Activated T-cell treated with anti-CD3 and anti-CD28 coated beads, Interleukin-2, amount 50 U/mL, for 72 hours (primary cell): ENCODE results near the gene APBA1. TPM values are rescaled to one million over a fixed set of nuclear protein-coding genes. Genes with fewer than 3 reads are reported as not detected.

Source experiments
- ATAC-seq, 2 donors: fragments of 150-1000 bp; cut with Tn5 transposase; replicated peaks in 1 of 2; 2 replicates each; pipeline ENCODE4 v1.10.0; 2021; ENCODE audit warnings: moderate library complexity in 2 of 2, mild to moderate bottlenecking in 1 of 2
- DNase-seq, 2 donors: peaks; one replicate each; pipeline ENCODE4 v3.0.0; 2021 to 2022; ENCODE audit warnings: mixed read lengths in 1 of 2
- H3K27ac Mint-ChIP-seq: one replicate; pipeline ENCODE4 v1.8.0; 2022; ENCODE audit warnings: mild to moderate bottlenecking, moderate library complexity, mixed read lengths
- H3K27me3 Mint-ChIP-seq: one replicate; pipeline ENCODE4 v1.8.0; 2022; ENCODE audit warnings: low read depth, mixed read lengths
- H3K36me3 Mint-ChIP-seq, 2 donors: one replicate each; pipeline ENCODE4 v1.8.0; 2022; ENCODE audit warnings: mixed read lengths in 2 of 2, mild to moderate bottlenecking in 1 of 2; ENCODE audit not compliant: insufficient read depth in 2 of 2
- H3K4me1 Mint-ChIP-seq: one replicate; pipeline ENCODE4 v1.8.0; 2022; ENCODE audit warnings: low read depth, mixed read lengths
- H3K4me3 Mint-ChIP-seq, 2 donors: one replicate each; pipeline ENCODE4 v1.8.0; 2022; ENCODE audit warnings: mild to moderate bottlenecking in 2 of 2, mixed read lengths in 2 of 2, moderate library complexity in 2 of 2
- H3K9me3 Mint-ChIP-seq, 2 donors: one replicate each; pipeline ENCODE4 v1.8.0; 2022; ENCODE audit warnings: mixed read lengths in 2 of 2
- total RNA-seq, 2 donors: library from RNA; stranded (reverse); gene quantifications; one replicate each; pipeline ENCODE4 v1.2.3, GENCODE V29; 2022

APBA1 gene
- total RNA-seq, 2 donors from 2014 or later = 0.74 to 1.2 TPM

DNA sequence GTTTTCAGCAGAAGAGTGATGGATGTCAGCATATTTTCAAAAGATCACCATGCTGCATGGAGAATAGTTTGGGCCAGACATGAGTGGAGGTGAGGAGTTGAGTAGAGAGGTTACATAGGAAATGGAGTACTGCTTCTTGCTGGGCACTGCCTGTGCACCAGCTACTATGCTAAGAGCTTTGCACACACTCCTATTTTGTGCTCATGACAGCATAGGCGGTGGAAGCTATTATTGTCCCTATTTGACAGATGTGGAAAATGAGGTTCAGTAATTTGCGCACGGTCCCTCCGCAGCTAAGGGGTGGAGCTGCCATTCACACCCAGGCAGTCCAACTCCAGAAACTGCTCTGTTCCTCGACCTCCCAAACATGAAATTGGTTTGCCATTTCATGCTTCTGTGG is 279.3 kb downstream of the APBA1 start:
- no peak for ATAC-seq
- no peak overlapping the region for H3K4me3 Mint-ChIP-seq
- no peaks in the 10 kb centered on the region for H3K4me1 Mint-ChIP-seq
- DNase-seq = no peak
- H3K9me3 Mint-ChIP-seq = no peaks in the 10 kb centered on the region
- peaks cover 7% of the 10 kb centered on the region for H3K27me3 Mint-ChIP-seq
- no peak overlapping the region for H3K27ac Mint-ChIP-seq
- H3K36me3 Mint-ChIP-seq = no peaks in the 10 kb centered on the region

DNA sequence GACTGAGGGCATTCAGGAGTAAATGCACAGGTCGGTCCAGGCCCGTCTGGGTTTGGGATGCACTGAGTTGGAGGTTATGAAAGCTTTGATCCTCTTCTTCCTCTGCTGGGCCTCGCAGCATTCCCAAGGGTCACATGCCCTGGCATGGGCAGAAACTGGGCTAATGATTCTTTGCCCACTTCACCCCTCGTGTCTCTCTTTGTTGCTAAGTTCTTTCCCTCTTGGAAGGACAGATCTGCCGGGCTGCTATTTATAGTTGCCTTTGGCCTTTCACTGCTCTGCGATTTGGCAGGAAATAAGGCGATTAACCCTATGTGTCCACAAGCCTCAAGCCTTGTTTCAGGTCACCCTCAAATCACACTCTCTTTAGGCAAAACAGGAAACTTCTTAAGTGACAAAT is 280.2 kb downstream of the APBA1 start:
- no peaks in the 10 kb centered on the region for H3K36me3 Mint-ChIP-seq
- H3K4me1 Mint-ChIP-seq = no peaks in the 10 kb centered on the region
- no peak for DNase-seq
- H3K27me3 Mint-ChIP-seq = peaks cover 12% of the 10 kb centered on the region
- no peaks in the 10 kb centered on the region for H3K9me3 Mint-ChIP-seq
- no peak overlapping the region for H3K4me3 Mint-ChIP-seq
- no peak overlapping the region for H3K27ac Mint-ChIP-seq
- no peak for ATAC-seq

DNA sequence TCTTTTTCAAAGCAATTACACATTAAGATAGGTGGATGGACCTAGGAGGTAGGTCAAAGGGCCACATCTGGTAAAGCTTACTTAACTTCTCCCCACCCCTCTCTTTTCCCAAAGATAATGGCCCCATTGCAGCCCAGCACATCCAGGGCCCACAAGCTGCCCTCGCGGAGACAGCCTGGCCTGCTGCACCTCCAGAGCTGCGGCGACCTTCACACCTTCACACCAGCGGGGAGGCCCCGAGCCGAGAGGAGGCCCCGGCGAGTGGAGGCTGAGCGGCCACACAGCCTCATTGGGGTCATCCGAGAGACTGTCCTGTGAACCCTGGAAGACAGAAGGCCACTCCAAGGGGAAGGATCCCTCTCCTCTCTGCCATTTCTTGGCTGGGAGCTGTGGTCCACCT is 280.7 kb downstream of the APBA1 start:
- no peak for ATAC-seq
- DNase-seq = no peak
- Mint-ChIP-seq H3K4me3 (no peak overlapping the region), H3K27ac (no peak overlapping the region), H3K9me3 (no peaks in the 10 kb centered on the region), H3K36me3 (no peaks in the 10 kb centered on the region), H3K27me3 (peaks cover 17% of the 10 kb centered on the region), H3K4me1 (no peaks in the 10 kb centered on the region)

- ATAC-seq (no peak), DNase-seq (no peak)
- H3K4me1 Mint-ChIP-seq = no peaks in the 10 kb centered on the region
- no peaks in the 10 kb centered on the region for H3K36me3 Mint-ChIP-seq
- no peak overlapping the region for H3K4me3 Mint-ChIP-seq
- no peak overlapping the region for H3K27ac Mint-ChIP-seq
- peaks cover 28% of the 10 kb centered on the region for H3K27me3 Mint-ChIP-seq
- no peaks in the 10 kb centered on the region for H3K9me3 Mint-ChIP-seq
These were observed 282.7 kb downstream of the APBA1 start for GRCh38 chr9:69389437-69389995.

DNA sequence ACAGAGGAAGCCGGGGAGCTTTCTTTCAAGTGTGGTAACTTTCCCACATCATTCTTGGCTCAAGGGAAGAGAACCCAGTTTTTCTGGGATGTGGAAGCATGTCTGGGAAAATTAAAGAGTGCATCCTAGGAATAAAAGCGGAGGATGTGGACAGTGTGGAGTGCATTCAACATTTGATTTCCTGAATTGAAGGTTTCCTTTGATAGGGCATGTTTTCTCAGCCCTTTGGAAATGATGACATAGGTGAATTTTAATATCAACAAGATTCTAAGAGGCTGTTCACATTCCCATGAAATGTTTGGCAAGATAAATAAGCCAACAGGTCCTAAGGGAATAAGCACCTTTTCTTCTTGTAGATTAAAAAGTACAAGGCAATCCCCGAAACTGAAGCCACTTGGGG is 283.6 kb downstream of the APBA1 start:
- Mint-ChIP-seq H3K36me3 (no peaks in the 10 kb centered on the region), H3K27ac (no peak overlapping the region), H3K4me1 (no peaks in the 10 kb centered on the region), H3K9me3 (no peaks in the 10 kb centered on the region), H3K4me3 (no peak overlapping the region), H3K27me3 (peaks cover 35% of the 10 kb centered on the region)
- DNase-seq = no peak
- no peak for ATAC-seq

DNA sequence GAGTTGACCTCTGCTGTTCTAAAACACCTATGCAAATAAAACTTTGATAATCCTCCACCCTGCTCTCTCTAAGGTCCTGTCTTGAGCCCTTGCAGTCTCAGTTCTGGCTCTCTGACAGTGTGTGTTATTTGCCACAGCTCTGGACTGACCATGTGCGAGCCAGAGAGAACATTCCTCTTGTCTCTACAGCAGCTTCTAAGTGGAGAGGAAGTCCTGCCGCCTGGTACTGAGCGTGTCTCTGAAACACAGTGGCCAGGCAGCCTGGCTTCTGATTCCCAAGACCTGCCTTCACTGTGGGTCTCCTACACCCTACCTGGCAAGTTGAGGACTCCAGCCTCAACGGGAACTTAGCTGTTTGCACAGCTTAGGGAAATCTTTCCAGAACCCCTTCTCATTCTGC is 285.5 kb downstream of the APBA1 start:
- H3K27me3 Mint-ChIP-seq = peaks cover 41% of the 10 kb centered on the region

DNA sequence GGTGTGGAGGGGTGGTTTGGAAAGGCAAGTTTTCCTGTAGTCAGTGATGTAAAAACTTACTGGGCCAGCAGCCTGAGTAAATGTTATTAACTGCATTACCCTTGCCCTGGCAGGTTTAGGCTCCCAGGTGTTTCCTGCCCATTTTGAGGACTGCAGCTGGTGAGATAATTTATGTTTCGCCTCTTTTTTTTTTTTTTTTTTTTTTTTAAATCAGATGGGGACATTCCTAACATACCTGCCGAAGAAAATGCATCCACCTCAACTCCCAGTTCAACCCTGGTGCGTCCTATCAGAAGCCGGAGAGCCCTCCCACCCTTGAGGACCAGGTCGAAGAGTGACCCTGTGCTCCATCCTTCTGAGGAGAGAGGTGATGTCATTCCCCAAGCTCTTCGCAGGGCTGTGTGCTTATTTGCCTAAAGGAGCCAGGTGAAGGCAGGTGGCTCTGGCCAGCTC is 286.6 kb downstream of the APBA1 start:
- Mint-ChIP-seq H3K27me3 (peaks cover 41% of the 10 kb centered on the region), H3K4me1 (no peaks in the 10 kb centered on the region), H3K27ac (no peak overlapping the region), H3K36me3 (no peaks in the 10 kb centered on the region), H3K9me3 (no peaks in the 10 kb centered on the region), H3K4me3 (no peak overlapping the region)
- ATAC-seq (no peak), DNase-seq (no peak)

More for the DNA sequence above, 285.5 kb downstream of the APBA1 start:
- Mint-ChIP-seq H3K4me1 (no peaks in the 10 kb centered on the region), H3K9me3 (no peaks in the 10 kb centered on the region), H3K4me3 (no peak overlapping the region), H3K36me3 (no peaks in the 10 kb centered on the region), H3K27ac (no peak overlapping the region)
- ATAC-seq = no peak
- no peak for DNase-seq

DNA sequence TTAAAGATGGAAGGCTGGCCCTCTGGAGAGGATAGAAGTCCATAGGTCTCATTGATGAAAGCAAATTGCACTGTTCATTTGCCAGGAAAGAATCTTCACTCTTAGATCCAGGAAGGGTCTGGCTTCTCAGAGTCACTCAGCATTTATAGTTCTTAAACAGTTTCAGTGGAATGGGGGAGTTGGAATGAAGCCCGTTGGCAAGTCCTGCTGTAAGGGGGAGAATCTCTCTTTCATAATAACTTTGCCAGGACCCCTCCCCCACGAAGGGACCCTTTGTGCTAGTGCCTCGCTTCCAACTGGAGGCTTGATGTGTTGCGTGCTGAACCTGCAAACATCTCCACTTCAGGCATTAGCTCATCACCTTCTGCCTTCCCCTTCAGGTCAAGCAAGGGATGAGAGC is 290.0 kb downstream of the APBA1 start:
- DNase-seq (no peak), ATAC-seq (no peak)
- H3K4me1 Mint-ChIP-seq = no peaks in the 10 kb centered on the region
- peaks cover 38% of the 10 kb centered on the region for H3K27me3 Mint-ChIP-seq
- H3K27ac Mint-ChIP-seq = no peak overlapping the region
- H3K4me3 Mint-ChIP-seq = no peak overlapping the region
- H3K36me3 Mint-ChIP-seq = no peaks in the 10 kb centered on the region
- no peaks in the 10 kb centered on the region for H3K9me3 Mint-ChIP-seq

- H3K27me3 Mint-ChIP-seq = peaks cover 27% of the 10 kb centered on the region
- no peaks in the 10 kb centered on the region for H3K9me3 Mint-ChIP-seq
- no peaks in the 10 kb centered on the region for H3K36me3 Mint-ChIP-seq
- ATAC-seq (no peak), DNase-seq (no peak)
- H3K4me1 Mint-ChIP-seq = no peaks in the 10 kb centered on the region
- H3K27ac Mint-ChIP-seq = no peak overlapping the region
- no peak overlapping the region for H3K4me3 Mint-ChIP-seq
These were observed 291.4 kb downstream of the APBA1 start for GRCh38 chr9:69380811-69381210.

GRCh38 chr9:69380301-69380700 is 291.9 kb downstream of the APBA1 start:
- no peaks in the 10 kb centered on the region for H3K9me3 Mint-ChIP-seq
- no peak overlapping the region for H3K4me3 Mint-ChIP-seq
- DNase-seq = no peak

DNA sequence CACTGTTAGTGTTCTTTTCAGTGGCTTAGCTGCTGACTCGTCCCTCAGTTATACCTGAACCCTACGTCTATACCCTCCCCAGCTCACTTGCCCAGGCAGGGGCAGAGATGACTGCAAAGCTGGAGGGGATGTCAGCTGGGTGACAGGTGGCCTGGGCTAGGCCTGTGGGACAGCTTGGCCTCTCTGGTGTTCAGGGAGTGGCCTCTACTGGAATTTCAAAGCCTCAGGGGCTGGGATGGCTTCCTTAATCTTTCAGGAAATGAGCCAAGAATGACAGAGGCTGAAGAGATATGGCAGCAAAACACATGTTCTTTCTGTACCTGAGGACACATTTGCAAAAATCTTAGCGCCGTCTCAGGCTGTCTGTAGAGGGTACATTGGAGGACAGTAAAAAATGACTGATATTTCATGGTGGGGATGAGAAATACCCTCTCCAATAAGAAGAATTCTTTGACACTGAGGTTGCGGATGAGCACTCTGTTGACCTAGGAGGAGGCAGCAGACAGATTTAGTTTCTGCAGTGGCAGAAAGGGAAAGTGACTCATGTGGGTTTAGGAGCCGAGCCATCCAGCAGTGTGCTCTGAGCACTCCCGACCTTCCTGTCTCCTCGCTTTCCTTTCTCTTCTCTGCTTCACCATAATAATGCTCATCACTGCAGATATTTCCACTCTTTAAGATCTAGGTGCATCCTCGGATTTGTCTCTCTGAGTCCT is 292.7 kb downstream of the APBA1 start:
- ATAC-seq (no peak), DNase-seq (no peak)
- Mint-ChIP-seq H3K4me1 (no peaks in the 10 kb centered on the region), H3K27me3 (peaks cover 31% of the 10 kb centered on the region), H3K36me3 (no peaks in the 10 kb centered on the region), H3K27ac (no peak overlapping the region), H3K4me3 (no peak overlapping the region), H3K9me3 (no peaks in the 10 kb centered on the region)

More at GRCh38 chr9:69380301-69380700, 291.9 kb downstream of the APBA1 start:
- no peak for ATAC-seq
- Mint-ChIP-seq H3K36me3 (no peaks in the 10 kb centered on the region), H3K27ac (no peak overlapping the region), H3K4me1 (no peaks in the 10 kb centered on the region), H3K27me3 (peaks cover 24% of the 10 kb centered on the region)

- peaks cover 18% of the 10 kb centered on the region for H3K27me3 Mint-ChIP-seq
- no peaks in the 10 kb centered on the region for H3K4me1 Mint-ChIP-seq
- H3K9me3 Mint-ChIP-seq = no peaks in the 10 kb centered on the region
- DNase-seq = no peak
- no peaks in the 10 kb centered on the region for H3K36me3 Mint-ChIP-seq
- ATAC-seq = no peak
- no peak overlapping the region for H3K27ac Mint-ChIP-seq
- H3K4me3 Mint-ChIP-seq = no peak overlapping the region
These were observed 294.2 kb downstream of the APBA1 start for GRCh38 chr9:69377981-69378380.
